Kidney tubule cell (primary cell): Measurements from ENCODE around the gene PTPRC.
"Not testable (repeated sequence)": the region's sequence is repeated elsewhere in the genome, so short reads cannot be mapped to it uniquely, and the experiment has no call there.

Experiments used
- DNase-seq: peaks from one replicate; pipeline ENCODE4 v3.0.0-alpha.2; 2018; ENCODE audit warnings: low spot score

Gene PTPRC, protein sequence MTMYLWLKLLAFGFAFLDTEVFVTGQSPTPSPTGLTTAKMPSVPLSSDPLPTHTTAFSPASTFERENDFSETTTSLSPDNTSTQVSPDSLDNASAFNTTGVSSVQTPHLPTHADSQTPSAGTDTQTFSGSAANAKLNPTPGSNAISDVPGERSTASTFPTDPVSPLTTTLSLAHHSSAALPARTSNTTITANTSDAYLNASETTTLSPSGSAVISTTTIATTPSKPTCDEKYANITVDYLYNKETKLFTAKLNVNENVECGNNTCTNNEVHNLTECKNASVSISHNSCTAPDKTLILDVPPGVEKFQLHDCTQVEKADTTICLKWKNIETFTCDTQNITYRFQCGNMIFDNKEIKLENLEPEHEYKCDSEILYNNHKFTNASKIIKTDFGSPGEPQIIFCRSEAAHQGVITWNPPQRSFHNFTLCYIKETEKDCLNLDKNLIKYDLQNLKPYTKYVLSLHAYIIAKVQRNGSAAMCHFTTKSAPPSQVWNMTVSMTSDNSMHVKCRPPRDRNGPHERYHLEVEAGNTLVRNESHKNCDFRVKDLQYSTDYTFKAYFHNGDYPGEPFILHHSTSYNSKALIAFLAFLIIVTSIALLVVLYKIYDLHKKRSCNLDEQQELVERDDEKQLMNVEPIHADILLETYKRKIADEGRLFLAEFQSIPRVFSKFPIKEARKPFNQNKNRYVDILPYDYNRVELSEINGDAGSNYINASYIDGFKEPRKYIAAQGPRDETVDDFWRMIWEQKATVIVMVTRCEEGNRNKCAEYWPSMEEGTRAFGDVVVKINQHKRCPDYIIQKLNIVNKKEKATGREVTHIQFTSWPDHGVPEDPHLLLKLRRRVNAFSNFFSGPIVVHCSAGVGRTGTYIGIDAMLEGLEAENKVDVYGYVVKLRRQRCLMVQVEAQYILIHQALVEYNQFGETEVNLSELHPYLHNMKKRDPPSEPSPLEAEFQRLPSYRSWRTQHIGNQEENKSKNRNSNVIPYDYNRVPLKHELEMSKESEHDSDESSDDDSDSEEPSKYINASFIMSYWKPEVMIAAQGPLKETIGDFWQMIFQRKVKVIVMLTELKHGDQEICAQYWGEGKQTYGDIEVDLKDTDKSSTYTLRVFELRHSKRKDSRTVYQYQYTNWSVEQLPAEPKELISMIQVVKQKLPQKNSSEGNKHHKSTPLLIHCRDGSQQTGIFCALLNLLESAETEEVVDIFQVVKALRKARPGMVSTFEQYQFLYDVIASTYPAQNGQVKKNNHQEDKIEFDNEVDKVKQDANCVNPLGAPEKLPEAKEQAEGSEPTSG (N-terminal part only)

GRCh38 chr1:198638894-198639635, at the start of gene PTPRC:
Gene PTPRC, plus strand, starts transcription at chr1:198639040. Its CDS starts 229 bp downstream, at chr1:198639269.
- DNase-seq: no peak

DNA sequence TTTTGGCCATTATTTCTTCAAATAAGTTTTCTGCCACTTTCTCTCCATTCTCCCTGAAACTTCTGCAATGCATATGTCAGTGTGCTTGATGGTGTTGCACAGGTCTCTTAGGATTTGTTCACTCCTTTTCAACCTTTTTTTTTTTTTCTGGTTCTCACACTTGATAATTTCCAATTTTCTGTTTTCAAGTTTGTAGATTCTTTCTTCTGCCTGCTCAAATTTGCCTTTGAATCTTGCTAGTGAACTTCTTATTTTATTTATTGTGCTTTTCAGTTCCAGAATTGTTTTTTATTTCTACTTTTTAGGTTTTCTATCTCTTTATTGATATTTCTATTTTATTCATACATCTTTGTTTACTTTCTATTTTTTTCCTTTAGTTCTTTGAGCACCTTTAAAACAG, 48.4 kb upstream of the PTPRC start:
- no peak for DNase-seq

DNA sequence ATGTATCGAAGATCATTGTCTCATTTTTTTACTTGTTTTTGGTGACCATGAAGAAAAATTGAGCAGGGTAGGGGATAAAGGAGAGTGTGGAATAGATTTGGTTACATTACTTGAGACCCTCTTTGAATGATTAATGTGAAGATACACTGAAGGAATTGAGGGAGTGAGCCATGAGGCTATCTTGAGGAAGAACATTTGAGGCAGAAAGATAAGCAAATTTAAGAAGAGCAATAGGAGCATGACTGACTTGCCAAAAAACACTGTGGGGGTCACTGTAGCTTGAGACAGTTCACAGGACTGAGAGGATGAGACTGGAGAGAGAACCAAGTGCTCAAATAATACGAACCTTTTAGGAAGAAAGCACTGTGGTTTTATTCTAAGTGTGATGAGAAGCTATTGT, 43.1 kb upstream of the PTPRC start:
- no peak for DNase-seq

DNA sequence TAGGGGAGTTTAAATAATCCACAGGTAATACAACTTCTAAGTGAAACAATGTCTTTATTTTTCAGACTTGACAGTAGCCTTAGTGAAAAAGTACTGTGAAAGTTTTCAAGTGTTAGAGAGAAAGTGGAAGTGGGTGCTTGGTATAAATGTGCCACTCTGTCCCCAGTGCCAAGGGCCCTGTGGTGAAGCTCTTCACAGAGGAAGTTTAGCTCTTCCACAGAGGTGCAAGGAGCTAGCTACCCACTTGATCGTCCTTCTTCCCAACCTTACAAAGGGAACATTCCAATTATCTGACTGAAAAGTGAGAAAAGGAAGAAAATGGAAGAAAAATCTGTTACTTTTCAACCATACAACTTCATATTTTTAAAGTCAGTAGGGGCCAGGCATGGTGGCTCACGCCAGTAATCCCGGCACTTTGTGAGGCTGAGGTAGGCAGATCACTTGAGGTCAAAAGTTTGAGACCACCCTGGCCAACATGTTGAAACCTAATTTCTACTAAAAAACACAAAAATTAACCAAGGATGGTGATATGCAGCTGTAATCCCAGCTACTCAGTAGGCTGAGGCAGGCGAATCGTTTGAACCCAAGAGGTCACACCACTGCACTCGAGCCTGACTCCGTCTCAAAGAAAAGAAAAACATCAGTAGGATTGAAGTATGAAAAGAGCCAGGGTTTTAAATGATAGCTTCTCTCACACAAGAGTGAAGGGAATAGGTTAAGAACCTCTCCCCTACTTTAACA, 41.0 kb upstream of the PTPRC start:
- DNase-seq: no peak

GRCh38 chr1:198598796-198599321, 40.0 kb upstream of the PTPRC start:
- peak; percentile 95 for DNase-seq

GRCh38 chr1:198599749-198600148, 39.1 kb upstream of the PTPRC start:
- DNase-seq: peak; percentile 29

DNA sequence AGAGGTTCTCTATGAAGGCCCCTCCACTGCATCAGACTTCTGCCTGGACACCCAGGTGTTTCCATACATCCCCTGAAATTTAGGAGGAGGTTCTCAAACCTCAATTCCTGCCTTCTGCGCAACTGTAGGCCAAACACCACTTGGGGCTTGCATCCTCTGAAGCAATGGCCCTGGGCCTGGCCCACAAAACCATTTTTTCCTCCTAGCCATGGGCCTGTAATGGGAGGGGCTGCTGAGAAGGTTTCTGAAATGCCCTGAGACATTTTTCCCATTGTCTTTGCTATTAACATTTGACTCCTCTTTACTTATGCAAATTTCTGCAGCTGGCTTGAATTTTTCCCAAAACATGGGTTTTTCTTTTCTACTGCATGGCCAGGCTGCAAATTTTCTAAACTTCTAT, 37.9 kb upstream of the PTPRC start:
- no peak for DNase-seq

GRCh38 chr1:198601310-198601709, 37.5 kb upstream of the PTPRC start:
- not testable (repeated sequence) for DNase-seq

- DNase-seq: peak; percentile 22
Observed at GRCh38 chr1:198601936-198602889, 36.6 kb upstream of the PTPRC start.

DNA sequence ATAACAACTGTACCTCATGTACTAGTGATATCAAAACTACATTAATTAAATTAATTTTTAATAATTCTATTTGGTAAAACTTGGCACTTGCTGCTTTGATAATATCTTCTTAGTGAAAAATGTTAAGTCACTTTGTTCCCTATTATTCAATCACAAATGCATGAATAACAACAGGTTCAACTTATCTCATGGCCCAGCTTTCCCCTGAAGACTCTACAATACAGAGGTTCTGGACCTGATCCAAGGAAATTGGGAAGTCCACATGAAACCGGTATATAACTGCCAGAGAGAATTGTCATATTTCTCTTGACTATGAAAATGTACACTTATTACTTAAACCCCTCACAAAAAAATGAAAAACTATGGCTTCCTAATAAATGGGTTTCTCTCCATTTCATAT, 33.9 kb upstream of the PTPRC start:
- DNase-seq: no peak

GRCh38 chr1:198605406-198605805, 33.4 kb upstream of the PTPRC start:
- DNase-seq: no peak

- peak; percentile 9 for DNase-seq
Observed at GRCh38 chr1:198606020-198606438, 32.8 kb upstream of the PTPRC start.

DNA sequence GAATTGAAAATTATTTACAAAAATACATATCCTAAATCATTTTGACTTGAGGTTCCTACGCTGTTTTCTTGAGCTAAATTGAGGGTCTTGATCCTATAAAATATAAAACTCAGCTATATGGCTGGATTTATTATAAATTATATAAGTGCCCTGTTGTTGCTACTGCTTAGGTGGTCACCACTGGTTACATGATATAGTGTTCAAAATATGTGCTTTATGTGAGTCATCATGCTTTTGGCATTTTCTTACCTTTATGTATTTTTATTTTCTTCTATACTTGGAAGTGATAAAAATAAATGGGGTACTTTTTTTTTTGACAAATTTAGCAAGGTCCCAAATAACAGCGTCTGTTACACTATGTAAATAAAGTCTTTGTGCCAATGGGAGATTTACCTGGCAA, 31.1 kb upstream of the PTPRC start:
- DNase-seq: no peak

- no peak for DNase-seq
Observed at GRCh38 chr1:198610362-198610761, 28.5 kb upstream of the PTPRC start.

DNA sequence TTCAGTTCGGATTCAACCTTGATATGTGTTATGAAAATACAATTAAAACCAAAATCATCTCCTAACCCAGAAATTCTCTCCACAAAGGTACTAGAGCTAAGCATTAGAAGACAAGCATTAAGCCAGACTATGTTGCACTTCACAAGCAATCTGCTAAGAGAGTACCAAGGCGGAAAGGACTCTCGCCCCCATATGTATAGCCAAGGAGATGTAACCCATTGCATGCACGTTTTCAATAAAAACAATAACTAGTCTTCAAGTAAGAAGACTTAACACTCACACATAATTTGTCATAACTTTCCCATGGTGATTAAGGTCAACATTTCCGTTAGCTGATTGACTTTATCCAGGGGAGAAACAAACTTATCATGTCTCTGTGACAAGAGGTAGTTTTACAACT, 27.6 kb upstream of the PTPRC start:
- no peak for DNase-seq

- DNase-seq: no peak
Observed at GRCh38 chr1:198612471-198613260, 26.2 kb upstream of the PTPRC start.

- DNase-seq: no peak
Observed at GRCh38 chr1:198617406-198617805, 21.4 kb upstream of the PTPRC start.

- no peak for DNase-seq
Observed at GRCh38 chr1:198619375-198620140, 19.3 kb upstream of the PTPRC start.
